Heart right ventricle (tissue), 16 donors: ENCODE results near the gene GPR85. TPM values are rescaled to one million over a fixed set of nuclear protein-coding genes. Genes with fewer than 3 reads are reported as not detected.
A peak's percentile ranks its signal among the peaks of the same experiment; 100 is the strongest.

Experiments used
- ATAC-seq, 8 donors: fragments of 200-7000 bp; cut with Tn5 transposase; one replicate each; pipeline ENCODE4 v1.9.1; 2020; ENCODE audit warnings: mild to moderate bottlenecking in 8 of 8, moderate library complexity in 8 of 8, moderate number of reproducible peaks in 1 of 8
- DNase-seq, 2 donors: peaks; one replicate each; pipeline ENCODE4 v3.0.0-alpha.2; 2020
- H3K27ac ChIP-seq, 10 donors: fragments of 200-600 bp; sonication (generic) in 2 of 10; one replicate each; pipeline versions ENCODE4 v1.5.0 to v1.8.0; 2020 to 2022; ENCODE audit warnings: mild to moderate bottlenecking in 3 of 10
- H3K27me3 ChIP-seq, 7 donors: fragments of 200-600 bp; one replicate each; pipeline ENCODE4 v1.8.0; 2021 to 2022; ENCODE audit warnings: mild to moderate bottlenecking in 2 of 7
- H3K36me3 ChIP-seq, 9 donors: fragments of 200-600 bp; sonication (generic) in 1 of 9; one replicate each; pipeline versions ENCODE4 v1.5.0 to v1.8.0; 2020 to 2022; ENCODE audit warnings: mild to moderate bottlenecking in 2 of 9
- H3K4me1 ChIP-seq, 9 donors: fragments of 200-600 bp; sonication (generic) in 1 of 9; one replicate each; pipeline versions ENCODE4 v1.5.0 to v1.8.0; 2020 to 2022; ENCODE audit warnings: mild to moderate bottlenecking in 4 of 9
- H3K4me3 ChIP-seq, 10 donors: fragments of 200-600 bp; sonication (generic) in 2 of 10; one replicate each; pipeline versions ENCODE4 v1.5.0 to v1.8.0; 2020 to 2022; ENCODE audit warnings: mild to moderate bottlenecking in 7 of 10, moderate library complexity in 2 of 10
- H3K9me3 ChIP-seq, 11 donors: fragments of 200-600 bp in 10 of 11; sonication (generic) in 2 of 11; one replicate each; pipeline versions ENCODE4 v1.5.0 to v1.8.0; 2013 to 2022; ENCODE audit warnings: mild to moderate bottlenecking in 2 of 11, control low read depth in 1 of 11, moderate library complexity in 1 of 11
- WGBS, 2 donors: extraction: QIAGEN DNeasy Blood & Tissue Kit; methylation state at CpG; one replicate each; pipeline ENCODE4 v1.1.7; 2013; ENCODE audit warnings: inconsistent platforms in 1 of 2; 5-methylcytosine and 5-hydroxymethylcytosine counted together
- intact Hi-C, 10 donors: fragments of 100-400 bp; cut with DNase I; formaldehyde crosslinking; loops; one replicate each; pipeline versions ENCODE4 v1.11.1 to v1.14.2; 2022
- polyA plus RNA-seq, 2 donors: library from polyadenylated mRNA; stranded (reverse); fragments of 200-250 nt; gene quantifications; one replicate each; pipeline ENCODE4 v1.2.3, GENCODE V29; 2013
- total RNA-seq, 10 donors: library from RNA; stranded (reverse); fragmentation: NEBNext Ultra II Directional in 3 of 10; extraction: Animal tissue kit (Norgen Biotek cat#: 25700) in 3 of 10; gene quantifications; one replicate each; pipeline versions ENCODE4 v1.2.1 to v1.2.4, GENCODE V29; 2021 to 2023
- TF ChIP-seq, protein P1 (sequence below), 9 donors: fragments of 200-600 bp; sonication (generic) in 2 of 9; IDR thresholded peaks; one replicate each; pipeline versions ENCODE4 v1.5.0 to v1.8.0; 2021 to 2022; ENCODE audit warnings: antibody characterized with exemption in 9 of 9, mild to moderate bottlenecking in 5 of 9, moderate library complexity in 1 of 9
- donor health status: Arrhythmogenic right ventricular cardiomyopathy.
- donor health status: ischemic (EF 13 %, LVEDD 7.1; RV severe dilation, severe dysfunction).
- donor health status: healthy with polysubstance abuse.
- donor health status: DM: no; HTN: yes; CAD: no.
- donor health status: DM: no; HTN: no; CAD: no.
- donor health status: ischemic (EF 25% LVEDD 6.9; RV normal size, moderate dysfunction).
- donor health status: ischemic (EF 25% LVEDD 5.7; RV mildly dilated, moderate dysfunction).
- donor health status: healthy.
- donor health status: DM: yes; HTN: yes; CAD: no.
- donor health status: Ischemic cardiomyopathy.
- donor health status: ischemic (EF 35%, LVEDD 5.7; RV mildly dilated, moderate dysfunction).
- donor health status: nonischemic (EF 11% LVEDD 7.7; RV severe dilation, severe dysfunction).
- donor health status: DM: yes; HTN: yes; CAD: no.
- donor health status: PGD.
- donor health status: ischemic (EF 29% LVEDD 5.4; RV normal size, mild dysfunction).
- donor health status: nonischemic (EF 23%, LVEDD 6.1; RV moderate dilation, normal function).

Gene GPR85
- total and polyA plus RNA-seq, 12 donors, result 0.15 to 4.5 (median 0.94) TPM

DNA sequence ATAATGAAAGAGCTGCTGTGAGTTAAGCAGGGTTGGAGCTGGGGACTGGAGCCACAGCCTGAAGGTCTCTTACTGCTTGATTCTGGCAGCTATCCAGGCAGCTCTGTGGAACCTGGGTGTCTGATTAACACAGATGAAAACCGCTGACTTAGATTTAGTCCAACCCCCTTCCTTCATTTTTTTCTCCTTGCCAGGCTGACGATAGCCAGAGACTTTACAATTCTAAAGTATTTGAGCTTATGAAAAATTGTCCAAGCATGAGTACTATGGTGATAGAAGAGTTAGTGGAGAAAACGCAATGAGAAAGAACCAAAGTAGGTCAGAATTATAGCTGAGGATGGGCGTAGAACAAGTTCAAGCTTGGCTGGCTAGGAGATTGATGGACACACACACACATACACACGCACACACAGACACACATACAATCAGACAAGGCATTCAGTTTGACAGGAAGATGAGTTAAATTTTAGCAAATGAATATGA is 13.5 kb upstream of the GPR85 start:
- peak; percentile 21 to 60 for DNase-seq

DNA sequence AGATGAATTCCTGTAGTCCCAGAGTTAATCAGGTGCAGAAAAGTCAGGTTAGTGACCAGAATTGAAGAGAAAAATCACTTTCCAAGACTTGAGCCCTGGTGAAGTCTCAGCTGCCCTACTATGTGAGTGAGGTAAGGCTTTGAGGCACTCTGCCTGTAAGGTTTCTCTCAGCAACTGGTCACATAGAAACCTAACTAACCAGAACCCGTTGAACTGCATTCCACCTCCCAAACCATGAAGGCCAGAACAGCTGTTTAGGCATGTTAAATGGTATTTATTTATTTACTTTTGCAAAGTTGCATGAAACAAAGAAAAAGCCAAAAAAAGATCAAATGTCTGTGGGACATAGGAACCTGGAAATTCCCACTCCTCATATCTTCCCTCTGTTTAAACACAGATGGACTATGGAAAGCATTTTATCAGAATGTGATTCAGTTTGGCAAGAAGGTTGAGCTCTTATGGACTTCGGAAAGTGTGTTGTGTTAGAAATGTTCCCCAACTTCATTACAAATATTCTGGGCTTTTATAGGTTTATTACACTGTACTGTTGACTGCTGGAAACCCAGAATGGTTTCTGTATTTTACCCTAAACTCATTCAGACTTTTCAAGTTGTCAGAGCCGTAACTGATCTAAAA is 12.8 kb upstream of the GPR85 start:
- no peaks in the 10 kb centered on the region for H3K27me3 ChIP-seq
- 28 to 38% methylated on average over 3 of the region's 3 CpGs for WGBS, 2 donors
- no peak for DNase-seq
- no peaks in the 10 kb centered on the region for H3K9me3 ChIP-seq
- intact Hi-C loops, result no loop called here
- peak overlapping the region in 5 of 10 donors; percentile 8 to 48 (median 33) for H3K27ac ChIP-seq
- peaks cover 0 to 17% (median 0%) of the 10 kb centered on the region in 9 donors for H3K4me1 ChIP-seq
- H3K36me3 ChIP-seq, result no peaks in the 10 kb centered on the region
- ATAC-seq, result peak in 1 of 8 donors; percentile 48
- TF ChIP-seq, protein P1, sequence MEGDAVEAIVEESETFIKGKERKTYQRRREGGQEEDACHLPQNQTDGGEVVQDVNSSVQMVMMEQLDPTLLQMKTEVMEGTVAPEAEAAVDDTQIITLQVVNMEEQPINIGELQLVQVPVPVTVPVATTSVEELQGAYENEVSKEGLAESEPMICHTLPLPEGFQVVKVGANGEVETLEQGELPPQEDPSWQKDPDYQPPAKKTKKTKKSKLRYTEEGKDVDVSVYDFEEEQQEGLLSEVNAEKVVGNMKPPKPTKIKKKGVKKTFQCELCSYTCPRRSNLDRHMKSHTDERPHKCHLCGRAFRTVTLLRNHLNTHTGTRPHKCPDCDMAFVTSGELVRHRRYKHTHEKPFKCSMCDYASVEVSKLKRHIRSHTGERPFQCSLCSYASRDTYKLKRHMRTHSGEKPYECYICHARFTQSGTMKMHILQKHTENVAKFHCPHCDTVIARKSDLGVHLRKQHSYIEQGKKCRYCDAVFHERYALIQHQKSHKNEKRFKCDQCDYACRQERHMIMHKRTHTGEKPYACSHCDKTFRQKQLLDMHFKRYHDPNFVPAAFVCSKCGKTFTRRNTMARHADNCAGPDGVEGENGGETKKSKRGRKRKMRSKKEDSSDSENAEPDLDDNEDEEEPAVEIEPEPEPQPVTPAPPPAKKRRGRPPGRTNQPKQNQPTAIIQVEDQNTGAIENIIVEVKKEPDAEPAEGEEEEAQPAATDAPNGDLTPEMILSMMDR (IDR thresholded peaks at IDR 0.05), result no peak
- peak overlapping the region in 6 of 10 donors; percentile 3 to 28 (median 20) for H3K4me3 ChIP-seq

More for the DNA sequence above, 13.5 kb upstream of the GPR85 start:
- intact Hi-C loops, result no loop called here
- Histone ChIP-seq H3K9me3 (no peaks in the 10 kb centered on the region), H3K27ac (peak overlapping the region in 5 of 10 donors; percentile 8 to 48 (median 33)), H3K4me3 (peak overlapping the region in 6 of 10 donors; percentile 3 to 28 (median 20)), H3K36me3 (no peaks in the 10 kb centered on the region), H3K4me1 (peaks cover 0 to 17% (median 0%) of the 10 kb centered on the region in 9 donors), H3K27me3 (no peaks in the 10 kb centered on the region)
- 35 to 41% methylated on average over 5 of the region's 5 CpGs for WGBS, 2 donors
- ATAC-seq, result peak; percentile 42 to 92 (median 83)
- TF ChIP-seq, protein P1 (IDR thresholded peaks at IDR 0.05), result no peak

DNA sequence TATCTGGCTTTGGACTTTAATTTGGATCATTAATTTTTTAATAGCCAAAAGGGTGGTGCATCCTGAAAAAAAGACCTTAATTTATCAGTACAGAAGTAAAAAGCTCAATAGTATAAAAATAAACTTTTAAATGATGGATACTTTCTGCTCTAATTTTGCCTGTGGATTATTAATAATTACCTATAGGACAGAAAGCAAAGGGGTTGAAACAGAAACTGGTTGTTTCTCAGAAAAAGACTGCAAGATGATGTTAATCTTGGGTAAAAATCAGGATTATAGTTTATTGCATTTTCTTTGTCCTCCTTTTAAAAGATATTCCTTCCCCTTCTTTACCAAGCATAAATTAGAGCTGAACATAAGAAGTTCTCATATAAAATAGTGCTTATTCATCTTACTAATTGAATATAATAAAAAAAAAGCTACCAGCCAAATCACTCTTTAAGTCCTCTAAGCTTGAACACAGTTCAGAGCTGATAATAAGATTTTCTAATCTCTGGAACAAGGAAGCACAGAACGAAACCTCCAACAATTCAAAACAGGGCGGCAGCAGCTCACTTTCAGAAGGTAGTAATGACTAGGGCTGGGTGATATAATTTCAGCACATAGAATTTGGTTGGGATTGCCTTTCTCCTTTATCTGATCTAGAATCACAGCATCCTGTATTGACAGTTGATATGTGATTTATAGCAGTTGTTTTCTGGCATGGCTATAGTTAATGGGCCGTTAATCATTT is 8.1 kb upstream of the GPR85 start:
- Histone ChIP-seq H3K27me3 (no peaks in the 10 kb centered on the region), H3K9me3 (no peaks in the 10 kb centered on the region), H3K36me3 (no peaks in the 10 kb centered on the region), H3K27ac (no peak overlapping the region), H3K4me1 (peaks cover 0 to 7% (median 0%) of the 10 kb centered on the region in 9 donors), H3K4me3 (no peak overlapping the region)
- DNase-seq (no peak), ATAC-seq (no peak)
- 62 to 76% methylated on average over 3 of the region's 3 CpGs for WGBS, 2 donors
- intact Hi-C loops, result no loop called here
- TF ChIP-seq, protein P1 (IDR thresholded peaks at IDR 0.05), result no peak

DNA sequence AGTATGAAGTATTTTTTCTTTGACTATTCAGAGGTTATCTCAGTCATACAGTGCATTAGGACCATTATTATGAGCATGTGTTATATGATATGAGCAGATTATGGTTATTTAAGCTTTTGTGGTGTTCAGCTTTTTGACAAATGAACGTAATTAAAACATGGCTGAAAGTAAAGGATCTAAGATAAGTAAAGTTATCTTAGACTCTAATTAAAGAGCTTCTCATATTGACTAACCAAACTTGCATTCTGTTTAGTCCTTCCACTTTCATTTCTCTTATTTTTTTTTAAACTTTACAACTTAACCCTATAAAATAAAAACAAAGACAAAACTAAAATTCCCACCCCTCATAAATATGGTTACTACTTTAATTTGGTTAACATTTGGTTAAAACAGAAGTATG is 6.9 kb upstream of the GPR85 start:
- intact Hi-C loops, result no loop called here
- WGBS, 2 donors, result 66 to 88% methylated on average over 1 of the region's 1 CpG
- Histone ChIP-seq H3K36me3 (no peaks in the 10 kb centered on the region), H3K4me1 (no peaks in the 10 kb centered on the region), H3K4me3 (no peak overlapping the region), H3K27me3 (no peaks in the 10 kb centered on the region), H3K27ac (no peak overlapping the region), H3K9me3 (no peaks in the 10 kb centered on the region)
- no peak for DNase-seq
- TF ChIP-seq, protein P1 (IDR thresholded peaks at IDR 0.05), result no peak
- ATAC-seq, result no peak
